WTC11 (cell line): ENCODE results near the gene ANP32E. TPM values are rescaled to one million over a fixed set of nuclear protein-coding genes. Genes with fewer than 3 reads are reported as not detected.

Source experiments
- ATAC-seq: fragments of 200-7000 bp; cut with Tn5 transposase; 2 replicates; pipeline ENCODE4 v1.10.0; 2021; ENCODE audit warnings: mild to moderate bottlenecking, moderate library complexity
- CTCF ChIA-PET: fragments of 300-600 bp; sonication (Branson Sonifier 250); formaldehyde crosslinking; loops from one replicate; lab custom pipeline; 2021; ENCODE audit warnings: antibody characterized with exemption; lab: Charles Lee
- POLR2A ChIA-PET: fragments of 350-600 bp; sonication (Branson Sonifier 250); formaldehyde crosslinking; loops from one replicate; lab custom pipeline; 2021; ENCODE audit warnings: antibody characterized with exemption; lab: Charles Lee
- DNase-seq: peaks from one replicate; pipeline ENCODE4 v3.0.0; 2021; ENCODE audit warnings: low spot score
- H3K27ac Mint-ChIP-seq: 2 replicates; pipeline ENCODE4 v1.8.0; 2021; ENCODE audit warnings: mixed read lengths
- H3K27me3 Mint-ChIP-seq: 2 replicates; pipeline ENCODE4 v1.8.0; 2021; ENCODE audit warnings: low read depth, mild to moderate bottlenecking, moderate library complexity, mixed read lengths
- H3K36me3 Mint-ChIP-seq: 2 replicates; pipeline ENCODE4 v1.8.0; 2021; ENCODE audit warnings: mixed read lengths
- H3K4me1 Mint-ChIP-seq: 2 replicates; pipeline ENCODE4 v1.8.0; 2022; ENCODE audit warnings: mixed read lengths
- H3K4me3 Mint-ChIP-seq: 2 replicates; pipeline ENCODE4 v1.8.0; 2021; ENCODE audit warnings: mild to moderate bottlenecking, moderate library complexity, mixed read lengths
- H3K9me3 Mint-ChIP-seq: 2 replicates; pipeline ENCODE4 v1.8.0; 2021; ENCODE audit warnings: mixed read lengths
- AFF4 ChIP-seq: sonication (generic); formaldehyde crosslinking; IDR thresholded peaks from 2 replicates; pipeline ENCODE4 v1.8.1; 2023; ENCODE audit warnings: mild to moderate bottlenecking, missing genetic modification reagents, borderline replicate concordance
- AR ChIP-seq: fragments of 250-450 bp; sonication (Bioruptor Pico); IDR thresholded peaks from 2 replicates; pipeline ENCODE4 v1.9.0; 2021; ENCODE audit warnings: mild to moderate bottlenecking
- CDX4 ChIP-seq: fragments of 250-450 bp; sonication (Bioruptor Pico); IDR thresholded peaks from 2 replicates; pipeline ENCODE4 v1.9.0; 2021; ENCODE audit warnings: moderate library complexity, mild to moderate bottlenecking, inconsistent platforms, borderline replicate concordance
- ELF4 ChIP-seq: sonication (generic); formaldehyde crosslinking; IDR thresholded peaks from 2 replicates; pipeline ENCODE4 v1.8.1; 2022; ENCODE audit warnings: low read depth, mild to moderate bottlenecking, moderate library complexity, missing genetic modification reagents
- ETV6 ChIP-seq: sonication (generic); formaldehyde crosslinking; IDR thresholded peaks from 2 replicates; pipeline ENCODE4 v1.8.1; 2022; ENCODE audit warnings: mild to moderate bottlenecking, missing genetic modification reagents
- FOXJ3 ChIP-seq: sonication (generic); formaldehyde crosslinking; IDR thresholded peaks from 2 replicates; pipeline ENCODE4 v1.9.0; 2021; ENCODE audit warnings: missing genetic modification reagents, mild to moderate bottlenecking, borderline replicate concordance
- IRF2 ChIP-seq: sonication (generic); formaldehyde crosslinking; IDR thresholded peaks from 2 replicates; pipeline ENCODE4 v1.8.0; 2022; ENCODE audit warnings: low read depth, missing genetic modification reagents, borderline replicate concordance
- JUN ChIP-seq: sonication (generic); formaldehyde crosslinking; IDR thresholded peaks from 2 replicates; pipeline ENCODE4 v1.8.0; 2023; ENCODE audit warnings: mild to moderate bottlenecking, missing genetic modification reagents
- KAT7 ChIP-seq: sonication (generic); formaldehyde crosslinking; IDR thresholded peaks from 2 replicates; pipeline ENCODE4 v1.8.1; 2023; ENCODE audit warnings: missing genetic modification reagents, mild to moderate bottlenecking, borderline replicate concordance
- MXD4 ChIP-seq: fragments of 250-450 bp; sonication (Bioruptor Pico); IDR thresholded peaks from 2 replicates; pipeline ENCODE4 v1.8.0; 2021; ENCODE audit warnings: mild to moderate bottlenecking, moderate library complexity, borderline replicate concordance
- MYBL2 ChIP-seq: sonication (generic); formaldehyde crosslinking; IDR thresholded peaks from 2 replicates; pipeline ENCODE4 v1.8.1; 2023; ENCODE audit warnings: mild to moderate bottlenecking, moderate library complexity, missing genetic modification reagents
- NR2C2 ChIP-seq: sonication (generic); formaldehyde crosslinking; IDR thresholded peaks from 2 replicates; pipeline ENCODE4 v1.8.0; 2022; ENCODE audit warnings: mild to moderate bottlenecking, missing genetic modification reagents
- NR3C1 ChIP-seq: sonication (generic); formaldehyde crosslinking; conservative IDR thresholded peaks from 2 replicates; pipeline ENCODE4 v1.8.1; 2023; ENCODE audit warnings: low read depth, mild to moderate bottlenecking, missing genetic modification reagents
- SOX15 ChIP-seq: fragments of 250-450 bp; sonication (Bioruptor Pico); IDR thresholded peaks from 2 replicates; pipeline ENCODE4 v1.9.0; 2021; ENCODE audit warnings: mild to moderate bottlenecking
- SP1 ChIP-seq: sonication (generic); formaldehyde crosslinking; conservative IDR thresholded peaks from 2 replicates; pipeline ENCODE4 v1.8.1; 2022; ENCODE audit warnings: missing genetic modification reagents
- TCF7 ChIP-seq: sonication (generic); formaldehyde crosslinking; IDR thresholded peaks from 2 replicates; pipeline ENCODE4 v1.8.0; 2022; ENCODE audit warnings: mild to moderate bottlenecking, low read depth, missing genetic modification reagents, moderate library complexity
- USF1 ChIP-seq: sonication (generic); formaldehyde crosslinking; IDR thresholded peaks from 2 replicates; pipeline ENCODE4 v1.8.0; 2022; ENCODE audit warnings: mild to moderate bottlenecking, missing genetic modification reagents
- ZNF121 ChIP-seq: sonication (generic); formaldehyde crosslinking; IDR thresholded peaks from 2 replicates; pipeline ENCODE4 v1.8.0; 2023; ENCODE audit warnings: missing genetic modification reagents
- ZNF396 ChIP-seq: fragments of 250-450 bp; sonication (Bioruptor Pico); IDR thresholded peaks from 2 replicates; pipeline ENCODE4 v1.8.0; 2021; ENCODE audit warnings: mild to moderate bottlenecking, moderate library complexity, borderline replicate concordance
- total RNA-seq: library from RNA; stranded (reverse); gene quantifications from 3 replicates; pipeline ENCODE4 v1.2.3, GENCODE V29; 2021
- TF ChIP-seq, protein P1 (sequence below): sonication (generic); formaldehyde crosslinking; IDR thresholded peaks from 2 replicates; pipeline ENCODE4 v1.8.1; 2022; ENCODE audit warnings: low read depth, missing genetic modification reagents, borderline replicate concordance
- TF ChIP-seq, protein P2 (sequence below): sonication (generic); formaldehyde crosslinking; IDR thresholded peaks from 2 replicates; pipeline ENCODE4 v1.8.0; 2022; ENCODE audit warnings: mild to moderate bottlenecking, missing genetic modification reagents
- TF ChIP-seq, protein P3 (sequence below): sonication (generic); formaldehyde crosslinking; IDR thresholded peaks from 2 replicates; pipeline ENCODE4 v1.8.0; 2023; ENCODE audit warnings: mild to moderate bottlenecking, missing genetic modification reagents

Gene ANP32E
- total RNA-seq, 1 experiment from 2014 or later: 119 TPM

GRCh38 chr1:150269451-150269850 lies 33.5 kb upstream of the ANP32E start (continued):
- TF ChIP-seq FOXJ3 (no peak), ZNF396 (no peak)

- Mint-ChIP-seq H3K27me3 (no peaks in the 10 kb centered on the region), H3K4me3 (peak within 1 kb of the TSS; percentile 100), H3K4me1 (peaks cover 49% of the 10 kb centered on the region), H3K9me3 (no peaks in the 10 kb centered on the region), H3K27ac (peak within 1 kb of the TSS; percentile 100), H3K36me3 (peaks cover 30% of the 10 kb centered on the region)
- peak; percentile 98 for DNase-seq
- CTCF ChIA-PET: interaction anchor here (0.7 to 3.0 kb wide), 4 partner anchors 9 to 13 kb away, joined by 4 to 17 read pairs (median 8); partner anchors contain the start of gene CA14
- POLR2A ChIA-PET: interaction anchor here (0.5 to 1.8 kb wide), 10 partner anchors 8 to 225 kb away, joined by 3 to 21 read pairs (median 4); partner anchors contain the start of genes CA14 and CIART
- ATAC-seq: peak; percentile 95
- TF ChIP-seq, protein P1, sequence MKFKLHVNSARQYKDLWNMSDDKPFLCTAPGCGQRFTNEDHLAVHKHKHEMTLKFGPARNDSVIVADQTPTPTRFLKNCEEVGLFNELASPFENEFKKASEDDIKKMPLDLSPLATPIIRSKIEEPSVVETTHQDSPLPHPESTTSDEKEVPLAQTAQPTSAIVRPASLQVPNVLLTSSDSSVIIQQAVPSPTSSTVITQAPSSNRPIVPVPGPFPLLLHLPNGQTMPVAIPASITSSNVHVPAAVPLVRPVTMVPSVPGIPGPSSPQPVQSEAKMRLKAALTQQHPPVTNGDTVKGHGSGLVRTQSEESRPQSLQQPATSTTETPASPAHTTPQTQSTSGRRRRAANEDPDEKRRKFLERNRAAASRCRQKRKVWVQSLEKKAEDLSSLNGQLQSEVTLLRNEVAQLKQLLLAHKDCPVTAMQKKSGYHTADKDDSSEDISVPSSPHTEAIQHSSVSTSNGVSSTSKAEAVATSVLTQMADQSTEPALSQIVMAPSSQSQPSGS (CRISPR knock-in tag): no peak
- TF ChIP-seq, protein P2, sequence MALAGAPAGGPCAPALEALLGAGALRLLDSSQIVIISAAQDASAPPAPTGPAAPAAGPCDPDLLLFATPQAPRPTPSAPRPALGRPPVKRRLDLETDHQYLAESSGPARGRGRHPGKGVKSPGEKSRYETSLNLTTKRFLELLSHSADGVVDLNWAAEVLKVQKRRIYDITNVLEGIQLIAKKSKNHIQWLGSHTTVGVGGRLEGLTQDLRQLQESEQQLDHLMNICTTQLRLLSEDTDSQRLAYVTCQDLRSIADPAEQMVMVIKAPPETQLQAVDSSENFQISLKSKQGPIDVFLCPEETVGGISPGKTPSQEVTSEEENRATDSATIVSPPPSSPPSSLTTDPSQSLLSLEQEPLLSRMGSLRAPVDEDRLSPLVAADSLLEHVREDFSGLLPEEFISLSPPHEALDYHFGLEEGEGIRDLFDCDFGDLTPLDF (CRISPR knock-in tag): 0 out of 2 replicates have a peak, but pooled peaks have one; percentile 35
- TF ChIP-seq SP1: peak; percentile 95
- TF ChIP-seq AR (CRISPR knock-in tag): no peak
- no peak for TF ChIP-seq MYBL2 (CRISPR knock-in tag)
- TF ChIP-seq, protein P3, sequence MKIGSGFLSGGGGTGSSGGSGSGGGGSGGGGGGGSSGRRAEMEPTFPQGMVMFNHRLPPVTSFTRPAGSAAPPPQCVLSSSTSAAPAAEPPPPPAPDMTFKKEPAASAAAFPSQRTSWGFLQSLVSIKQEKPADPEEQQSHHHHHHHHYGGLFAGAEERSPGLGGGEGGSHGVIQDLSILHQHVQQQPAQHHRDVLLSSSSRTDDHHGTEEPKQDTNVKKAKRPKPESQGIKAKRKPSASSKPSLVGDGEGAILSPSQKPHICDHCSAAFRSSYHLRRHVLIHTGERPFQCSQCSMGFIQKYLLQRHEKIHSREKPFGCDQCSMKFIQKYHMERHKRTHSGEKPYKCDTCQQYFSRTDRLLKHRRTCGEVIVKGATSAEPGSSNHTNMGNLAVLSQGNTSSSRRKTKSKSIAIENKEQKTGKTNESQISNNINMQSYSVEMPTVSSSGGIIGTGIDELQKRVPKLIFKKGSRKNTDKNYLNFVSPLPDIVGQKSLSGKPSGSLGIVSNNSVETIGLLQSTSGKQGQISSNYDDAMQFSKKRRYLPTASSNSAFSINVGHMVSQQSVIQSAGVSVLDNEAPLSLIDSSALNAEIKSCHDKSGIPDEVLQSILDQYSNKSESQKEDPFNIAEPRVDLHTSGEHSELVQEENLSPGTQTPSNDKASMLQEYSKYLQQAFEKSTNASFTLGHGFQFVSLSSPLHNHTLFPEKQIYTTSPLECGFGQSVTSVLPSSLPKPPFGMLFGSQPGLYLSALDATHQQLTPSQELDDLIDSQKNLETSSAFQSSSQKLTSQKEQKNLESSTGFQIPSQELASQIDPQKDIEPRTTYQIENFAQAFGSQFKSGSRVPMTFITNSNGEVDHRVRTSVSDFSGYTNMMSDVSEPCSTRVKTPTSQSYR: no peak
- TF ChIP-seq TCF7 (CRISPR knock-in tag): no peak
- no peak for TF ChIP-seq MXD4
- no peak for TF ChIP-seq JUN (CRISPR knock-in tag)
- TF ChIP-seq ELF4 (CRISPR knock-in tag): no peak
- 0 out of 2 replicates have a peak, but pooled peaks have one; percentile 34 for TF ChIP-seq NR2C2
- TF ChIP-seq USF1 (CRISPR knock-in tag): no peak
- TF ChIP-seq ZNF121 (CRISPR knock-in tag): no peak
- no peak for TF ChIP-seq IRF2 (CRISPR knock-in tag)
- no peak for TF ChIP-seq CDX4 (CRISPR knock-in tag)
- no peak for TF ChIP-seq AFF4 (CRISPR knock-in tag)
- 0 out of 2 replicates have a peak, but pooled peaks have one; percentile 20 for TF ChIP-seq KAT7 (CRISPR knock-in tag)
- TF ChIP-seq NR3C1 (CRISPR knock-in tag): no peak
- no peak for TF ChIP-seq SOX15
- TF ChIP-seq ETV6 (CRISPR knock-in tag): peak; percentile 76; the same call in 1 of the 2 replicates
Observed at GRCh38 chr1:150268705-150269403, 32.9 kb upstream of the ANP32E start, which contains the start of gene APH1A. APH1A (minus strand) TSS chr1:150269016; CDS start chr1:150268810, 206 bp downstream.
